ENCODE data around the gene ATP2C2. TPM values are rescaled to one million over a fixed set of nuclear protein-coding genes. Genes with fewer than 3 reads are reported as not detected.

Gene ATP2C2
- total and polyA plus RNA-seq, 7 donors: 0.03 to 0.06 TPM; not detected in 5

GRCh38 chr16:84350685-84351400, 17.5 kb upstream of the ATP2C2 start:
- DNase-seq (no peak), ATAC-seq (no peak)
- Histone ChIP-seq H3K27me3 (ENCODE audit: insufficient read depth in 3 of 3, low read length in 2 of 3) (peaks cover 0 to 4% (median 0%) of the 10 kb centered on the region in 3 donors), H3K9me3 (no peaks in the 10 kb centered on the region), H3K27ac (no peak overlapping the region), H3K36me3 (ENCODE audit: insufficient read depth in 1 of 2, low read depth in 1 of 2) (no peaks in the 10 kb centered on the region), H3K4me3 (no peak overlapping the region), H3K4me1 (no peaks in the 10 kb centered on the region)
- no peak for TF ChIP-seq CTCF (IDR thresholded peaks at IDR 0.05)
- 74 to 81% (median 78%) methylated on average over 15 to 16 of the region's 16 CpGs for WGBS, 3 donors
- intact Hi-C loops (cut with DNase I): no loop called here

GRCh38 chr16:84351630-84352029, 16.7 kb upstream of the ATP2C2 start:
- ATAC-seq: no peak
- H3K36me3 ChIP-seq (ENCODE audit: insufficient read depth in 1 of 2, low read depth in 1 of 2): no peaks in the 10 kb centered on the region
- no peak overlapping the region for H3K4me3 ChIP-seq
- TF ChIP-seq CTCF (IDR thresholded peaks at IDR 0.05): no peak
- no peak overlapping the region for H3K27ac ChIP-seq
- 90 to 94% (median 93%) methylated on average over 8 of the region's 8 CpGs for whole genome bisulfite sequencing, 3 donors
- H3K4me1 ChIP-seq: no peaks in the 10 kb centered on the region
- no peak for DNase-seq
- H3K27me3 ChIP-seq (ENCODE audit: insufficient read depth in 3 of 3, low read length in 2 of 3): peaks cover 0 to 4% (median 0%) of the 10 kb centered on the region in 3 donors
- H3K9me3 ChIP-seq: no peaks in the 10 kb centered on the region
- intact Hi-C loops (cut with DNase I): no loop called here

- 86 to 89% (median 87%) methylated on average over 6 of the region's 6 CpGs for WGBS, 3 donors
- no peak for DNase-seq
Measured at GRCh38 chr16:84354306-84354705, 14.0 kb upstream of the ATP2C2 start.

GRCh38 chr16:84355149-84355548, 13.2 kb upstream of the ATP2C2 start:
- no peak for TF ChIP-seq CTCF (IDR thresholded peaks at IDR 0.05)
- Histone ChIP-seq H3K27me3 (ENCODE audit: insufficient read depth in 3 of 3, low read length in 2 of 3) (peaks cover 0 to 2% (median 0%) of the 10 kb centered on the region in 3 donors), H3K9me3 (no peaks in the 10 kb centered on the region), H3K27ac (no peak overlapping the region), H3K4me1 (no peaks in the 10 kb centered on the region), H3K36me3 (ENCODE audit: insufficient read depth in 1 of 2, low read depth in 1 of 2) (no peaks in the 10 kb centered on the region), H3K4me3 (no peak overlapping the region)
- no peak for ATAC-seq
- DNase-seq: no peak
- 83 to 90% (median 88%) methylated on average over 2 of the region's 2 CpGs for WGBS, 3 donors
- intact Hi-C loops (cut with DNase I): no loop called here

More at GRCh38 chr16:84354306-84354705, 14.0 kb upstream of the ATP2C2 start:
- H3K4me3 ChIP-seq: no peak overlapping the region
- ATAC-seq: no peak
- no peaks in the 10 kb centered on the region for H3K4me1 ChIP-seq
- H3K27me3 ChIP-seq (ENCODE audit: insufficient read depth in 3 of 3, low read length in 2 of 3): peaks cover 0 to 4% (median 0%) of the 10 kb centered on the region in 3 donors
- intact Hi-C loops (cut with DNase I): no loop called here
- no peaks in the 10 kb centered on the region for H3K9me3 ChIP-seq
- no peak for TF ChIP-seq CTCF (IDR thresholded peaks at IDR 0.05)
- H3K36me3 ChIP-seq (ENCODE audit: insufficient read depth in 1 of 2, low read depth in 1 of 2): no peaks in the 10 kb centered on the region
- H3K27ac ChIP-seq: no peak overlapping the region

- ATAC-seq (no peak), DNase-seq (no peak)
- TF ChIP-seq CTCF (IDR thresholded peaks at IDR 0.05): no peak
- Histone ChIP-seq H3K4me3 (no peak overlapping the region), H3K4me1 (no peaks in the 10 kb centered on the region), H3K27me3 (ENCODE audit: insufficient read depth in 3 of 3, low read length in 2 of 3) (no peaks in the 10 kb centered on the region), H3K27ac (no peak overlapping the region), H3K36me3 (ENCODE audit: insufficient read depth in 1 of 2, low read depth in 1 of 2) (no peaks in the 10 kb centered on the region), H3K9me3 (no peaks in the 10 kb centered on the region)
- intact Hi-C loops (cut with DNase I): no loop called here
- WGBS, 3 donors: 81 to 85% (median 85%) methylated on average over 10 of the region's 10 CpGs
Measured at GRCh38 chr16:84356176-84356575, 12.2 kb upstream of the ATP2C2 start.

Data from psoas muscle (tissue), 8 donors.